Spinal cord (tissue), 10 donors: Measurements from ENCODE around the gene BDNF. TPM values are rescaled to one million over a fixed set of nuclear protein-coding genes. Genes with fewer than 3 reads are reported as not detected.
"Not testable (repeated sequence)": the region's sequence is repeated elsewhere in the genome, so short reads cannot be mapped to it uniquely, and the experiment has no call there.

Experiments
- DNase-seq, 6 donors: peaks; one replicate each; pipeline versions ENCODE4 v3.0.0 to v3.0.0-alpha.2; 2013 to 2015; ENCODE audit warnings: low spot score in 6 of 6, low read depth in 4 of 6
- H3K27ac ChIP-seq: one replicate; pipeline ENCODE4 v1.5.1; 2013; ENCODE audit warnings: low read depth, low read length, control low read depth
- H3K27me3 ChIP-seq: one replicate; pipeline ENCODE4 v1.6.1; 2013; ENCODE audit warnings: low read length; ENCODE audit not compliant: control insufficient read depth, insufficient read depth
- H3K36me3 ChIP-seq: one replicate; pipeline ENCODE4 v1.6.1; 2013; ENCODE audit warnings: low read length; ENCODE audit not compliant: control insufficient read depth, insufficient read depth
- H3K4me1 ChIP-seq: one replicate; pipeline ENCODE4 v1.6.1; 2013; ENCODE audit warnings: low read length; ENCODE audit not compliant: control insufficient read depth, insufficient read depth
- H3K4me3 ChIP-seq: one replicate; pipeline ENCODE4 v1.5.1; 2013; ENCODE audit warnings: low read depth, low read length, control low read depth
- H3K9me3 ChIP-seq: one replicate; pipeline ENCODE4 v1.6.1; 2013; ENCODE audit warnings: low read length; ENCODE audit not compliant: control insufficient read depth, insufficient read depth
- WGBS: methylation state at CpG from one replicate; pipeline ENCODE4 v1.1.5; 2013; ENCODE audit warnings: missing lambda C conversion rate; ENCODE audit not compliant: insufficient coverage; 5-methylcytosine and 5-hydroxymethylcytosine counted together
- long read RNA-seq, 4 donors: transcript quantifications; one replicate each; lab custom pipeline, GENCODE V29; 2026
- polyA plus RNA-seq, 2 donors: library from polyadenylated mRNA; unstranded; fragments of 120-200 nt; gene quantifications; one replicate each; pipeline ENCODE4 v1.2.1, GENCODE V29; 2013; ENCODE audit not compliant: insufficient read length in 2 of 2
- total RNA-seq, 2 donors: library from RNA; depleted of rRNA in 1 of 2; stranded (reverse); fragments of 120-200 nt in 1 of 2; fragments of >200 nt in 1 of 2; gene quantifications; one replicate each; pipeline versions ENCODE4 v1.2.3 to v1.2.4, GENCODE V29; 2013 to 2014
- donor health status: healthy.

The BDNF gene
- total RNA-seq: 1 to 10 TPM; 2.7 to 3.5 TPM
- polyA plus RNA-seq: 1 to 10 TPM; 1.9 to 2.0 TPM
- long read RNA-seq, donor 1, full-length matches to known transcripts: 4 of 16 reads
- long read RNA-seq, donor 1, partial matches to known transcripts: 12 of 16 reads
- long read RNA-seq, donor 1, other reads (novel, unspliced or antisense): 0 of 16 reads
- long read RNA-seq, donor 2: 0 reads
- long read RNA-seq, donor 3, full-length matches to known transcripts: 3 of 3 reads
- long read RNA-seq, donor 3, partial matches to known transcripts: 0 of 3 reads
- long read RNA-seq, donor 3, other reads (novel, unspliced or antisense): 0 of 3 reads
- long read RNA-seq, donor 4: 0 reads

GRCh38 chr11:27700351-27701301 lies at the start of gene BDNF:
Gene BDNF (minus strand): TSS chr11:27700455. CDS start chr11:27658564, 41,891 bp downstream.
- Histone ChIP-seq H3K9me3 (no peaks in the 10 kb centered on the region), H3K27me3 (peaks cover 75% of the 10 kb centered on the region), H3K36me3 (no peaks in the 10 kb centered on the region), H3K4me3 (peak within 1 kb of the TSS; percentile 55), H3K4me1 (peaks cover 31% of the 10 kb centered on the region), H3K27ac (no peak within 1 kb of the TSS)
- under 1% methylated on average over 76 of the region's 92 CpGs for WGBS
- DNase-seq: peak in 2 of 6 donors; percentile 60 to 76

GRCh38 chr11:27740362-27741013 lies 40.2 kb upstream of the BDNF start:
- H3K9me3 ChIP-seq: no peaks in the 10 kb centered on the region
- H3K4me3 ChIP-seq: no peak overlapping the region
- WGBS: 38% methylated on average over 3 of the region's 7 CpGs
- DNase-seq: peak in 1 of 6 donors; percentile 62
- no peak overlapping the region for H3K27ac ChIP-seq
- H3K4me1 ChIP-seq: no peaks in the 10 kb centered on the region
- no peaks in the 10 kb centered on the region for H3K36me3 ChIP-seq
- no peaks in the 10 kb centered on the region for H3K27me3 ChIP-seq

GRCh38 chr11:27735281-27735680 lies 35.0 kb upstream of the BDNF start:
- no peak overlapping the region for H3K4me3 ChIP-seq
- no CpG with 5 or more reads among the region's 1 CpG for WGBS
- H3K27ac ChIP-seq: no peak overlapping the region
- no peaks in the 10 kb centered on the region for H3K9me3 ChIP-seq
- no peaks in the 10 kb centered on the region for H3K27me3 ChIP-seq
- H3K4me1 ChIP-seq: no peaks in the 10 kb centered on the region
- no peak for DNase-seq
- no peaks in the 10 kb centered on the region for H3K36me3 ChIP-seq

- not testable (repeated sequence) for H3K27ac ChIP-seq, H3K27me3 ChIP-seq, H3K9me3 ChIP-seq, H3K36me3 ChIP-seq, DNase-seq, H3K4me1 ChIP-seq, H3K4me3 ChIP-seq
- WGBS: 100% methylated on average over 2 of the region's 7 CpGs
These were observed 31.5 kb upstream of the BDNF start for GRCh38 chr11:27731803-27732202.

- H3K27ac ChIP-seq: no peak overlapping the region
- peaks cover 30% of the 10 kb centered on the region for H3K27me3 ChIP-seq
- WGBS: no CpG with 5 or more reads among the region's 1 CpG
- peaks cover 9% of the 10 kb centered on the region for H3K4me1 ChIP-seq
- DNase-seq: no peak
- H3K4me3 ChIP-seq: no peak overlapping the region
- H3K36me3 ChIP-seq: no peaks in the 10 kb centered on the region
- no peaks in the 10 kb centered on the region for H3K9me3 ChIP-seq
These were observed 26.7 kb upstream of the BDNF start for GRCh38 chr11:27726981-27727380.

- no peaks in the 10 kb centered on the region for H3K36me3 ChIP-seq
- peak in 1 of 6 donors; percentile 13 for DNase-seq
- no peak overlapping the region for H3K4me3 ChIP-seq
- peaks cover 29% of the 10 kb centered on the region for H3K4me1 ChIP-seq
- peaks cover 58% of the 10 kb centered on the region for H3K27me3 ChIP-seq
- no peaks in the 10 kb centered on the region for H3K9me3 ChIP-seq
- no peak overlapping the region for H3K27ac ChIP-seq
- no CpG with 5 or more reads among the region's 1 CpG for WGBS
These were observed 23.4 kb upstream of the BDNF start for GRCh38 chr11:27723687-27724086.

GRCh38 chr11:27722953-27723344 lies 22.7 kb upstream of the BDNF start:
- H3K4me3 ChIP-seq: peak overlapping the region; percentile 21
- peak in 2 of 6 donors; percentile 18 to 53 for DNase-seq

GRCh38 chr11:27722117-27722952 lies 22.1 kb upstream of the BDNF start:
- WGBS: under 1% methylated on average over 46 of the region's 60 CpGs
- peak in 2 of 6 donors; percentile 30 to 54 for DNase-seq
- no peaks in the 10 kb centered on the region for H3K36me3 ChIP-seq
- H3K27ac ChIP-seq: no peak overlapping the region
- peaks cover 31% of the 10 kb centered on the region for H3K4me1 ChIP-seq
- H3K4me3 ChIP-seq: peak overlapping the region; percentile 21
- peaks cover 65% of the 10 kb centered on the region for H3K27me3 ChIP-seq
- no peaks in the 10 kb centered on the region for H3K9me3 ChIP-seq

More at GRCh38 chr11:27722953-27723344, 22.7 kb upstream of the BDNF start:
- no peak overlapping the region for H3K27ac ChIP-seq
- peaks cover 31% of the 10 kb centered on the region for H3K4me1 ChIP-seq
- 0% methylated on average over 14 of the region's 18 CpGs for WGBS
- peaks cover 63% of the 10 kb centered on the region for H3K27me3 ChIP-seq
- no peaks in the 10 kb centered on the region for H3K9me3 ChIP-seq
- H3K36me3 ChIP-seq: no peaks in the 10 kb centered on the region
